ENCODE results near the gene POLR2A.
A peak's percentile ranks its signal among the peaks of the same experiment; 100 is the strongest.

POLR2A gene

DNA sequence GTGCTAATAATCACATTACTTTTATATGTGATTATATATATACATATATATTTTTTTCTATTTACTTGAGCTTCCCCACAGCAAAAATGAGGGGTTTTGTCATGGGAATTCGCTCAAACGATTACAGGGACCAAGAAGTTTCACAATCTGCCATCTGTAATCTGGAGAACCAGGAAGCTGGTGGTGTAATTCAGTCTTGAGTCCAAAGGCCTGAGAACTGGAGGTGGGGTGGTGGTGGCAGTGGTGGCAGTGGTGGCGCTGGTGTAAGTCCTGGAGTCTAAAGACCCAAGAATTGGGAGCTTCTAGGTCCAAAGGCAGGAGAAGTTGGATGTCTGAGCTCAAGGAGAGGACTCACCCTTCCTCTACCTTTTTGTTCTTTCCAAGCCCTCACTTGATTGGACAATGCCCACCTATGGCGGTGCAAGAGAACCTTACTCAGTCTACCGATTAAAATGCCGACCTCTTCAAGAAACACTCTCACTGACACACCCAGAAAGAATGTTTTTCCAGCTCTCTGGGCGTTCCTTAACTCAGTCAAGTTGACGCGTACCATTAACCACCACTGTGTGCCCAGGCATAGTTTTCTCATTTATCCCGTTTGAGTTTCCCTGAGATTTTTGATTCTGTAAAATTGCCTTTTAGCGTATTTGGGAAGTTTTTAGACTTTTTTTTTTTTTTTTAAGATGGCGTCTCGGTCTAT, 31.9 kb downstream of the POLR2A start:
- H3K4me3 ChIP-seq (ENCODE audit: low read length) = no peak overlapping the region

DNA sequence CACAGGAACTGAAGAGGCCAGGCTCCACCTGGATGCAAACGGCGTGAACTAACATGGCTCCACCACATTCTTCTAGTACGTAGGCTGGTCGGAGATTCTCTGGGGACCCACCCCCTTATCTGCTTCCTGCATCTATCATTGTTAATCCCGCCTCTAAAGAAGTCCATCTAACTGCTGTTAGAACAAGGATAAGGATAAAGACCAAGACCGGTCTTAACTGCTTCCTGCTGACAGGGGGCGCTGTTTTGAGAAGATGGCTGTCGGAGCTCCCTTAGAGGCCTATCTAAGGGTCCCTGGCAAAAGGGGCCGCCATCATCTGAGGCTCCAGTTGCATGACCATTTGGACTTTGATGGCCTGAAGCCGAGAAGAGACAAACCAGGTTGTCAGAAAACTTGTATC, 38.9 kb downstream of the POLR2A start:
- Histone ChIP-seq H3K9ac (ENCODE audit: low read depth, low read length) (no peak overlapping the region), H3K36me3 (ENCODE audit: insufficient read depth, low read length) (no peaks in the 10 kb centered on the region), H3K4me2 (ENCODE audit: low read length) (no peak overlapping the region), H3K9me3 (replicated peaks; ENCODE audit: low read length) (no peaks in the 10 kb centered on the region), H3K27me3 (ENCODE audit: control insufficient read depth, insufficient read depth, low read length) (no peaks in the 10 kb centered on the region), H3K4me1 (ENCODE audit: control insufficient read depth, insufficient read depth, low read length) (no peaks in the 10 kb centered on the region), H3K4me3 (ENCODE audit: low read length) (no peak overlapping the region)

More for the DNA sequence above, 31.9 kb downstream of the POLR2A start:
- peaks cover 44% of the 10 kb centered on the region for H3K36me3 ChIP-seq (ENCODE audit: insufficient read depth, low read length)
- H3K4me2 ChIP-seq (ENCODE audit: low read length) = no peak overlapping the region
- no peaks in the 10 kb centered on the region for H3K27me3 ChIP-seq (ENCODE audit: control insufficient read depth, insufficient read depth, low read length)
- no peaks in the 10 kb centered on the region for H3K4me1 ChIP-seq (ENCODE audit: control insufficient read depth, insufficient read depth, low read length)
- H3K9ac ChIP-seq (ENCODE audit: low read depth, low read length) = no peak overlapping the region
- H3K9me3 ChIP-seq (replicated peaks; ENCODE audit: low read length) = no peaks in the 10 kb centered on the region

DNA sequence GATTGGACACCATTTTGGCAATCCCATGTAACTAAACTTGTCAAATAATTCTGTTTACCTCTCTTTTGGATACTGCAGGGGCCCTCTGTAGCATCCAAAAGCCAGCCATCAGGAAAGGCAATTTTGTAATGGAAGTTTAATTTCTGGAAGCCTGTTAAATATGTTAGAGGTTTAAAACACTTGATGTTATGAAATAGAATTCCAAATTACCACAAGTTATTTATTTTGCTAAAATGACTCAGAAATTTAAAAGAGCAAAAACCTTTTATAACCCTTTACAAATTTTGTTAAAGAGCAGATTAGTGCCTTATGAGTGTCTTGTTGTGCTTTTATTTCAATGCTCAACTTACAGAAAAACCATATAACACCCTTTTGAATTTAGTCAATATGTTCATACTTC, 44.7 kb downstream of the POLR2A start:
- Histone ChIP-seq H3K9ac (ENCODE audit: low read depth, low read length) (no peak overlapping the region), H3K4me2 (ENCODE audit: low read length) (no peak overlapping the region), H3K4me3 (ENCODE audit: low read length) (no peak overlapping the region), H3K36me3 (ENCODE audit: insufficient read depth, low read length) (no peaks in the 10 kb centered on the region), H3K27me3 (ENCODE audit: control insufficient read depth, insufficient read depth, low read length) (no peaks in the 10 kb centered on the region), H3K4me1 (ENCODE audit: control insufficient read depth, insufficient read depth, low read length) (no peaks in the 10 kb centered on the region), H3K9me3 (replicated peaks; ENCODE audit: low read length) (no peaks in the 10 kb centered on the region)

DNA sequence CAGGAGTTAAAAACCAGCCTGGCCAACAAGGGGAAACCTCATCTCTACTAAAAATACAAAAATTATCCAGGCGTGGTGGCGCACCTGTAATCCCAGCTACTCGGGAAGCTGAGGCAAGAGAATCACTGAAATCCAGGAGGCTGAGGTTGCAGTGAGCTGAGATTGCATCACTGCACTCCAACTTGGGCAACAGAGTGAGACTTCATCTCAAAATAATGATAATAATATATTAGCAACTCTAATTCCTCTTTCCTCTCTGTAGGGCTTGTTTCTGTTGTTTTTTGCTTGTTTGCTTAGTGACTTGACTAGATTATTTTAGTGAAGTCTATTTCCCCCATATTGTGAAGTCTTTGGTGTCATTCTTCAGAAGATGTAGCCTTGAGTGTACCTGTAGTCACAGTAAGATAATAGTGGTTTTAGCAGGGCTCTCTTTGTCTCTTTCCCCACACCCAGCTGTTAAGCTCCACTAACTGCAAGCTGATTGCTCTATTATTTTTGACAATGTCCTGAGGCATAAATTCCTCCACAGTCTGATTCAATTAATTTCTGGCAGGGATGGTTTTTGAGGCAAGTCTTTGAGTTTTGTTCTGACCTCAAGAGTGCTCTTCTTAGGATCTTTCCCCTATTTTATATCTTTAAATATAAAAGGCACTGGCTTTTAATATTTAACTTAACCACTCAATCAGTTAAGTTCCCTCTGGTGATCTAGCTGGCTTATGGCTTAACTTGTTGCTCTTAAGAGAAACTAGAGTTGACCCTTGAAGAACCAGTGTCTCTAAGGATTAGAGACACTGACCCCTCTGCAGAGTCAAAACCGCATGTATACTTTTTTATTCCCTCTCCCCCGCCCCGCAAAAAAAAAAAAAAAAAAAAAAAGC, 46.1 kb downstream of the POLR2A start:
- Histone ChIP-seq H3K4me2 (ENCODE audit: low read length) (no peak overlapping the region), H3K9ac (ENCODE audit: low read depth, low read length) (no peak overlapping the region), H3K36me3 (ENCODE audit: insufficient read depth, low read length) (no peaks in the 10 kb centered on the region), H3K9me3 (replicated peaks; ENCODE audit: low read length) (no peaks in the 10 kb centered on the region), H3K27me3 (ENCODE audit: control insufficient read depth, insufficient read depth, low read length) (no peaks in the 10 kb centered on the region), H3K4me3 (ENCODE audit: low read length) (no peak overlapping the region), H3K4me1 (ENCODE audit: control insufficient read depth, insufficient read depth, low read length) (no peaks in the 10 kb centered on the region)

DNA sequence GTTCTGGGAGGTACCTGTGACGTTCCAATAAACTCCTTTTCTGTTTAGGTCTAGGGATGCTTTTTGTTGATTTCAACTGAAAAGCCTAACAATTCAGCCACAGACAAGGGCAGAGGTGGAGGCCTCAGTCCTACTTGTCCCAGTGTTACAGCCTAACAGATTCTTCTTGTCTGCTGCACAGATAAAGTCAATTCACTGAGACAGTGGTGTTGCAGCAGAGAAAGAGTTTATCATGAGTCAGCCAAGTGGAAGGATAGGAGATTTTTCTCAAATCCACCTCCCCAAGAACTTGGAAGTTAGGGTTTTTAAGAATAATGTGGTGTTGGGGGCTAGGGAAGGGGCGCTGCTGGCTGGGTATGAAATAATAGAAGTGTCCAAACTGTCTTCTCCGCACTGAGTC, 53.9 kb downstream of the POLR2A start:
- no peaks in the 10 kb centered on the region for H3K36me3 ChIP-seq (ENCODE audit: insufficient read depth, low read length)
- H3K4me2 ChIP-seq (ENCODE audit: low read length) = no peak overlapping the region
- no peaks in the 10 kb centered on the region for H3K4me1 ChIP-seq (ENCODE audit: control insufficient read depth, insufficient read depth, low read length)
- no peak overlapping the region for H3K9ac ChIP-seq (ENCODE audit: low read depth, low read length)
- peaks cover 8% of the 10 kb centered on the region for H3K27me3 ChIP-seq (ENCODE audit: control insufficient read depth, insufficient read depth, low read length)
- peaks cover 11% of the 10 kb centered on the region for H3K9me3 ChIP-seq (replicated peaks; ENCODE audit: low read length)
- H3K4me3 ChIP-seq (ENCODE audit: low read length) = no peak overlapping the region

DNA sequence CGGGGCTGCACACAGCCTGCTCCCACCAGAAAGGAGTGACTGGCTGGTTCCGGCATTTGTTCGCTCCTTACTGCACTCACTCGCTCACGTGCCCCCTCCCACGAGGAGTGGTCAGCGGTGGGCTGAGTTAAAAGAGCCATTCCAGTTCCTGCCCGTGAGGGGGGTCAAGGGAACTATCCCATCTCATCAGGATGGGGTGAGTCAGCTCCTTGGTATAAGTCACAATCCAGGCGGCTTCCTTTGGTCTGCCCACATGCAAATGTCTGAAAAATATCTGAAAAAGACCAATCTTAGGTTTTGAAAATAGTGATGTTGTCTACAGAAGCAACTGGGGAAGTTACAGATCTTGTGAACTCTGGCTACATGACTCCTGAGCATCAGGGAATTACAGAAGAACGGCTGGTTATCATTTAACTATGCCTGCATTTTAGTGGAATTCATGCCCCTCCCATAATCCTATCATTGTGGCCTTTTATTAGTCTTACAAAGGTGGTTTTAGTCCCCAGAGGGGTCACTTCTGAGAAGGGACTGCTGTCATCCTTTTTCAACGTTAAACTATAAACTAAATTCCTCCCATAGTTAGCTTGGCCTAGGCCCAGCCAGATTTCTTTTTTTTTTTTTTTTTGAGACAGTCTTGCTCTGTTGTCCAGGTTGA, 54.9 kb downstream of the POLR2A start:
- H3K4me2 ChIP-seq (ENCODE audit: low read length) = no peak overlapping the region
- peaks cover 11% of the 10 kb centered on the region for H3K9me3 ChIP-seq (replicated peaks; ENCODE audit: low read length)
- no peak overlapping the region for H3K9ac ChIP-seq (ENCODE audit: low read depth, low read length)
- no peaks in the 10 kb centered on the region for H3K4me1 ChIP-seq (ENCODE audit: control insufficient read depth, insufficient read depth, low read length)
- H3K36me3 ChIP-seq (ENCODE audit: insufficient read depth, low read length) = no peaks in the 10 kb centered on the region
- H3K27me3 ChIP-seq (ENCODE audit: control insufficient read depth, insufficient read depth, low read length) = peaks cover 16% of the 10 kb centered on the region
- no peak overlapping the region for H3K4me3 ChIP-seq (ENCODE audit: low read length)

DNA sequence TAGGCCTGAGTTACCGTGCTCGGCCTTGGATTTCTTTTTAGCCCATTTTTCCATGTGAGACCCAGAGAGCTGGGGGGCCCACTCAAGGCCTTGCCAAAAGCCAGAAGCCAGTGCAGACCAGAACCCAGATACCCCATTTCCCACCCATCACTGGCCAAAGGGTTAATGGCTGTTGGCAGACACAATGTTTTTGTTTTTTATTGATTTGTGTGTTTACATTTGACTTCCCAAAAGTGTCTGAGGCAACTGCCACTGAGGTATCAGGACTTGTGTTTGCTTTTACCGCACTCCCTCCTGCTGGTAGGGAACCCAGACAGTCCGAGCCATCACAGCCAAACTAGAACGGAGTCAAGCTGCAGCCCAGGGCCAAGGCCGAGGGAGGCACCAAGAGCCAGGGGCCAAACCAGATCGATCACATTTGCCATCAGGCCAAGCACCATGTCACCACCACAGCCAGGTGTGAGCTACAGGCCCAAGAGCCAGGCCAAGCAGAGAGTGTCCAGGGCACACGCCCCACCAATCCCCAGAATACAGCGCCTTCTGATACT, 57.0 kb downstream of the POLR2A start:
- H3K27me3 ChIP-seq (ENCODE audit: control insufficient read depth, insufficient read depth, low read length) = peaks cover 16% of the 10 kb centered on the region
- no peak overlapping the region for H3K4me3 ChIP-seq (ENCODE audit: low read length)
- H3K4me2 ChIP-seq (ENCODE audit: low read length) = no peak overlapping the region
- H3K9ac ChIP-seq (ENCODE audit: low read depth, low read length) = no peak overlapping the region
- H3K4me1 ChIP-seq (ENCODE audit: control insufficient read depth, insufficient read depth, low read length) = no peaks in the 10 kb centered on the region
- H3K36me3 ChIP-seq (ENCODE audit: insufficient read depth, low read length) = no peaks in the 10 kb centered on the region
- H3K9me3 ChIP-seq (replicated peaks; ENCODE audit: low read length) = peaks cover 11% of the 10 kb centered on the region

DNA sequence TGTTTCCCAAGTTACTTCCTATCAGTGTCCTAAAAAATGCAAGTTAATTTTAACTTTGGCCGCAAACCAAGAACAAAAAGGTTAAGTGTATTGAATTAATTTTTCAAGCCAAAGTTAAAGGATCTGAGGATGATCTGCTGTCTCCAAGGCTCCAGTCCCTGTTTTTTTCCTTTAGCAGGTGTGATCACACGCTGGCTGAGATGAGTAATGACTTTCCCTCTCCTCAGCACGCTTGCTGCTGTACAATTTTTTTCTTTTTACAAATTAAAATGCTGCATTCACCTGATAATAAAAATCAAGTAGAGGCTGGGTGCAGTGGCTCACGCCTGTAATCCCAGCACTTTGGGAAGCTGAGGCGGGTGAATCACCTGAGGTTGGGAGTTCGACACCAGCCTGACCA, 60.7 kb downstream of the POLR2A start:
- Histone ChIP-seq H3K27me3 (ENCODE audit: control insufficient read depth, insufficient read depth, low read length) (peaks cover 16% of the 10 kb centered on the region), H3K36me3 (ENCODE audit: insufficient read depth, low read length) (no peaks in the 10 kb centered on the region), H3K9me3 (replicated peaks; ENCODE audit: low read length) (no peaks in the 10 kb centered on the region), H3K9ac (ENCODE audit: low read depth, low read length) (no peak overlapping the region), H3K4me2 (ENCODE audit: low read length) (no peak overlapping the region), H3K4me1 (ENCODE audit: control insufficient read depth, insufficient read depth, low read length) (peaks cover 14% of the 10 kb centered on the region), H3K4me3 (ENCODE audit: low read length) (no peak overlapping the region)

DNA sequence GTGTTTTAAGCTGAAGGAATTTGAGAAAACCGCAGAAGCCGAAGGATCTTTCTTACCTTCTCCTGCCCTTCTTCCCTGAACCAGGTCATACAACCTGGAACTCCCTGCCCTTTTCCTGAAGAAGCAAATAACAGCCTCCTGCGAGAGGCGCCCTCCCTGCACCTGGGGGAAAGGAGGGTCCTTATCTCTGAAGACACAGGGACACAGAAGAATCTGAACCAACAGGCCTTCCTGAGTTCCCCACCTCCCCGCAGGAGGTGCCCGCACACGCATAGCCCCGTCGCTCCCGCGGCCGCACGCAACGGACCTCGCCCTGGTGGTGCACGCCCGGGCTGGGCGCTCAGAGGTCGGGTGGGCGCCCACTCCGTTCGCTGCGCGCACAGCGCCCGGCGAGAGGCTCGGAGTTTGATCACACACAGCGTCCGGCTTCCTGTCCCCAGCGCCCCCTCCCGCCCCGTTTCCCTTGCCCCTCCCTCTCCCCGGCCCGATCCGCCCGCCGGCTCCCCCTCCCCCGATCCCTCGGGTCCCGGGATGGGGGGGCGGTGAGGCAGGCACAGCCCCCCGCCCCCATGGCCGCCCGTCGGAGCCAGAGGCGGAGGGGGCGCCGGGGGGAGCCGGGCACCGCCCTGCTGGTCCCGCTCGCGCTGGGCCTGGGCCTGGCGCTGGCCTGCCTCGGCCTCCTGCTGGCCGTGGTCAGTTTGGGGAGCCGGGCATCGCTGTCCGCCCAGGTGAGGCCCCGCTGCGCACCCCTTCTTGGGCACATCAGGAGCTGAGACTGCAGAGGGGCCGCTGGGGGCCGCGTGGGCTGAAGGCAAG, 64.6 kb downstream of the POLR2A start, which contains the start of gene TNFSF12:
Gene TNFSF12, plus strand, starts transcription at position 474 of the 816 bp plus-strand sequence. Its CDS starts 96 bp downstream, at position 570.
- H3K27me3 ChIP-seq (ENCODE audit: control insufficient read depth, insufficient read depth, low read length) = peaks cover 1% of the 10 kb centered on the region
- no peaks in the 10 kb centered on the region for H3K9me3 ChIP-seq (replicated peaks; ENCODE audit: low read length)
- H3K4me3 ChIP-seq (ENCODE audit: low read length) = peak within 1 kb of the TSS; percentile 85
- peak within 1 kb of the TSS; percentile 83 for H3K9ac ChIP-seq (ENCODE audit: low read depth, low read length)
- no peaks in the 10 kb centered on the region for H3K36me3 ChIP-seq (ENCODE audit: insufficient read depth, low read length)
- peaks cover 17% of the 10 kb centered on the region for H3K4me1 ChIP-seq (ENCODE audit: control insufficient read depth, insufficient read depth, low read length)
- H3K4me2 ChIP-seq (ENCODE audit: low read length) = peak within 1 kb of the TSS; percentile 95

All from skeletal muscle satellite cell (primary cell).